Measurements from ENCODE around the gene ZFAND3.
"Not testable (repeated sequence)": the region's sequence is repeated elsewhere in the genome, so short reads cannot be mapped to it uniquely, and the experiment has no call there.

The ZFAND3 gene

GRCh38 chr6:37868447-37868825 is 48.9 kb downstream of the ZFAND3 start:
- no peak for DNase-seq (ENCODE audit: low spot score in 2 of 2)
- in situ Hi-C loops (cut with MboI; ENCODE audit: low sequenced_read_pairs), result no loop called here

DNA sequence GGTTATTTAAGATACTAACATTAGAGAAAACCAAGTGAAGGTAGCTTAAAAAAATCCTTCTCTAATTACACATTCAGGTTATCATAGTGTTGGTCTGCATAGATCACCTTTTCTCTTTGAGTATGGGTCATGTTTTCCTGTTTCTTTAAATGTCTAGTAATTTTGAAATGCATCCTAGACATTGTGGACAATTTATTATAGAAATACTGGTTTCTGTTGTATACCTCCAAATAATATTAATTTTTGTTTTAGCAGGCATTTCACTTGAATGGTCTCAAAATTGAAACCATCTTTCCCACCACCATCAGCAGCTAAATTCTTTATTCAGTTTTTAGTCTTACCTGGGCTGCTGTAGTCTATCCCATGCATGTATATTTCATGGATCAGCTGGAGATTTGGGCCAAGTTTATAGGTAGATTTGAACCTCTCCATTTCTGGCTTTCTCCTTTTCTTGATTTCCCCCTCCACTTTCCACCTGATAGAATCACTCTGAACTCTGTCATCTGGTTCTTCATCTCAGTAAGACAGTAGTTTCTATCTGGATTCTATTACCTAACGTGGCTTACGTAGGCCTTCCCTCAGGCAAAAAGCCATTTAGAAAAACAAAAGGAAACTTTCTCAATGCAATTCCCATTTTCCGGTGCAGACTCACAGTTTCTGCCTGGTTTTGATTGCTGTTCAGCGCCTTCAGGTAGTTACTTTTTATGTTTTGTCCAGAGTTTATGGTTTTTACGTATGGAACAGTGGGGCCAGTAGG is 52.3 kb downstream of the ZFAND3 start:
- Histone ChIP-seq H3K4me3 (no peak overlapping the region), H3K27me3 (ENCODE audit: low read depth) (no peaks in the 10 kb centered on the region), H3K36me3 (replicated peaks) (no peaks in the 10 kb centered on the region), H3K9me3 (no peaks in the 10 kb centered on the region), H3K4me1 (peaks cover 11% of the 10 kb centered on the region)
- no peak for DNase-seq (ENCODE audit: low spot score in 2 of 2)
- in situ Hi-C loops (cut with MboI; ENCODE audit: low sequenced_read_pairs), result no loop called here

More at GRCh38 chr6:37868447-37868825, 48.9 kb downstream of the ZFAND3 start:
- H3K36me3 ChIP-seq (replicated peaks), result no peaks in the 10 kb centered on the region
- H3K9me3 ChIP-seq, result no peaks in the 10 kb centered on the region
- H3K4me1 ChIP-seq, result 0 out of 2 replicates have a peak, but pooled peaks cover 3% of the 10 kb centered on the region
- H3K4me3 ChIP-seq, result no peak overlapping the region
- H3K27me3 ChIP-seq (ENCODE audit: low read depth), result no peaks in the 10 kb centered on the region

DNA sequence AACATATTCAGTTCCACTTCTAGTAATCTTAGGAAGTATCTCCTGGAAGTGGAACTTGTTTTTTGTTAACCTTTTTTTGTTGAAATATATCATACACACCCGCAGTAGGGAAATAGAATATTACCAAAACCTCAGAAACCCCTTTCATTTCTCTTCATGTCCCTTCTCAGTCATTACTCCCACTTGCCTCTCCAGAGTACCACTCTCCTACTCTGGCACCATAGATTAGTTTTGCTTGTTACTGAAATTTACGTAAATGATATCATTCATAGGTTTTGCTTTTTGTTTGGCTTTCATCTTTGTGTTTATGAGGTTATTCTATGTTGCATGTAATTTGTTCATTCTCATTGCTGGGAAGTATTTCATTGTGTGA is 52.8 kb downstream of the ZFAND3 start:
- Histone ChIP-seq H3K4me1 (peaks cover 16% of the 10 kb centered on the region), H3K36me3 (replicated peaks) (no peaks in the 10 kb centered on the region), H3K4me3 (no peak overlapping the region), H3K27me3 (ENCODE audit: low read depth) (no peaks in the 10 kb centered on the region), H3K9me3 (no peaks in the 10 kb centered on the region)
- in situ Hi-C loops (cut with MboI; ENCODE audit: low sequenced_read_pairs), result no loop called here
- no peak for DNase-seq (ENCODE audit: low spot score in 2 of 2)

DNA sequence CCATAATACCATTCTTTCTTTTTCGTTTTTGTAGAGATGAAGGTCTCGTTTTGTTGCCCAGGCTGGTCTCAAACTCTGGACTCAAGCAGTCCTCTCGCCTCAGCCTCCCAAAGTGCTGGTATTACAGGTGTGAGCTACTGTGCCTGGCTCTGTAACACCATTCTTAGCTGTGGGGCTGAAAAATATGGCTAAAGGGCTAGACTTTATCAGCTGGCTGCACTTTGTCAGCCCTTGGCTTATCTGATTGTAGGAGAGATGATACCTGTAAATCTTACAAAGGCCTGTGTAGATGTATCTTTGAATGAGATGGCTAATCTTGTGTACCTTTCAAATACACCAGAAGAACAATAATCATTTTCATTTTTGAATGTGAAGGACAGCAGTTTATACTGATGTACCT is 55.2 kb downstream of the ZFAND3 start:
- no peak overlapping the region for H3K4me3 ChIP-seq
- no peaks in the 10 kb centered on the region for H3K36me3 ChIP-seq (replicated peaks)
- H3K4me1 ChIP-seq, result peaks cover 16% of the 10 kb centered on the region
- no peaks in the 10 kb centered on the region for H3K9me3 ChIP-seq
- H3K27me3 ChIP-seq (ENCODE audit: low read depth), result no peaks in the 10 kb centered on the region
- in situ Hi-C loops (cut with MboI; ENCODE audit: low sequenced_read_pairs), result no loop called here
- no peak for DNase-seq (ENCODE audit: low spot score in 2 of 2)

GRCh38 chr6:37875561-37876309 is 56.2 kb downstream of the ZFAND3 start:
- H3K4me1 ChIP-seq, result peaks cover 24% of the 10 kb centered on the region
- DNase-seq (ENCODE audit: low spot score in 2 of 2), result no peak
- H3K27me3 ChIP-seq (ENCODE audit: low read depth), result no peaks in the 10 kb centered on the region
- no peaks in the 10 kb centered on the region for H3K36me3 ChIP-seq (replicated peaks)
- in situ Hi-C loops (cut with MboI; ENCODE audit: low sequenced_read_pairs), result no loop called here
- H3K9me3 ChIP-seq, result no peaks in the 10 kb centered on the region
- H3K4me3 ChIP-seq, result no peak overlapping the region

GRCh38 chr6:37876843-37877242 is 57.3 kb downstream of the ZFAND3 start:
- in situ Hi-C loops (cut with MboI; ENCODE audit: low sequenced_read_pairs), result no loop called here
- peak in 1 of 2 experiments; percentile 56 for DNase-seq (ENCODE audit: low spot score in 2 of 2)

DNA sequence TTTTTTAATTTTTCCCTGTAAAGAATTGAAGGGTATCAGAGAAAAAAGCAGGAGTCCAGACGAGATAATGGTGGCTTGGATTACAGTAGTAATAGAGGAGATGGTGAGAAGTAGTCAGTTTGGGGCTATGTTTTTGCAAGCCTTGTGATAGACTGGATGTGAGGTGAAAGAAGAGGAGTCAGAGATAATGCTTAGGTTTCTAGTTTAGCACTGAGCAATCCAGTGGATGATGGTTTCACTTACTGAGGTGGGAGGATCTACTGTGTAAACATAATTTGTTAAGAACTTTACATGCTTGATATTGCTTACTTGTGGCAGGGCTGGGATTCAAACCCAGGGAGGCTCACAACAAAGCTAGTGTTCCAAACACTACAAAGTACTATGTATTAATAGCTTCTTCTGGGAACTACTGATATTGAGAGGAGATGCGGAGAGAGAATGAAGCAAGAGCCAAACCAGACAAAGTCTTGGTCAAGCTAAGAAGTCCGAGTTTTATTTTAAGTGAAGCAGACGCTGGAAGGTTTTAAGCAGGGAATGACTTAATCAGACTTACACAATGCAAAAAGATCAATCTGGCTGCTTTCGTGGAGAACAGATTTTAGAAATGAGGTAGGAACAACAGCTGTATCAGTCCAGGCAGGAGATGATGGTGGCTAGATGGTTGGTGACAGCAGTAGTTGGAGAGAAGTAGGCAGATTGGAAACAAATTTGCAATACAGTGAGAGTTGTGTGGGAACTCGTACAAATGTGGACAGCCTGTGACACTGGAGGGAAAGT is 58.0 kb downstream of the ZFAND3 start:
- no peaks in the 10 kb centered on the region for H3K9me3 ChIP-seq
- no peaks in the 10 kb centered on the region for H3K36me3 ChIP-seq (replicated peaks)
- no peak overlapping the region for H3K4me3 ChIP-seq
- in situ Hi-C loops (cut with MboI; ENCODE audit: low sequenced_read_pairs), result no loop called here
- no peaks in the 10 kb centered on the region for H3K27me3 ChIP-seq (ENCODE audit: low read depth)
- H3K4me1 ChIP-seq, result peaks cover 42% of the 10 kb centered on the region
- DNase-seq (ENCODE audit: low spot score in 2 of 2), result no peak

More at GRCh38 chr6:37876843-37877242, 57.3 kb downstream of the ZFAND3 start:
- H3K36me3 ChIP-seq (replicated peaks), result no peaks in the 10 kb centered on the region
- H3K4me1 ChIP-seq, result peaks cover 35% of the 10 kb centered on the region
- no peaks in the 10 kb centered on the region for H3K27me3 ChIP-seq (ENCODE audit: low read depth)
- H3K4me3 ChIP-seq, result no peak overlapping the region
- H3K9me3 ChIP-seq, result no peaks in the 10 kb centered on the region

DNA sequence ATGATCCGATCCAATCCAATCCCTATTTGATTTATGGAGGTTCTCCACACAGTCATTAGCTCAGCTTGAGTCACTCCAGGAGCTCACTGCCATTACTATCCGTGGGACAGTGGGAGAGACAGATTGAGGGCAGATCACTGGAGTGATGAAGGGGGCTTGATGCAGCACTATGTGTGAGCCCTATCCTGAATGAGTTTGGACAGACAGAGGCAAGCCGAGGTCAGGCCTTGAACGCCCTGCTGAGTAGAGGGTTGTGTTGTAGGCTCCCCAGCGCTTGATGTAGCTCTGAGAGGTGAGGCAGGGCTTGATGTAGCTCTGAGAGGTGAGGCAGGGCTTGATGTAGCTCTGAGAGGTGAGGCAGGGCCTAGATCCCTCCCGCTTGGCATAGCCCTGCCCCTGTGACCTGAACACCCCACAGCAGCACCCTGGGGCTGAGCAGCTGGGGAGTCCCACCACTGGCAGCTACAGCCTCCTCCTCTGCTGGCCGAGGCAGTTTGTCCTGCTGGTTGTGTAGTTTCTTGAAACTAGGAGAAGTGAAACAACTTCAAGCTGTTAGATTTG is 58.7 kb downstream of the ZFAND3 start:
- no peaks in the 10 kb centered on the region for H3K27me3 ChIP-seq (ENCODE audit: low read depth)
- H3K4me3 ChIP-seq, result no peak overlapping the region
- peaks cover 44% of the 10 kb centered on the region for H3K4me1 ChIP-seq
- no peaks in the 10 kb centered on the region for H3K9me3 ChIP-seq
- H3K36me3 ChIP-seq (replicated peaks), result no peaks in the 10 kb centered on the region
- in situ Hi-C loops (cut with MboI; ENCODE audit: low sequenced_read_pairs), result no loop called here
- no peak for DNase-seq (ENCODE audit: low spot score in 2 of 2)

- H3K9me3 ChIP-seq; H3K4me3 ChIP-seq; in situ Hi-C loops (cut with MboI; ENCODE audit: low sequenced_read_pairs); DNase-seq (ENCODE audit: low spot score in 2 of 2); H3K36me3 ChIP-seq (replicated peaks); H3K27me3 ChIP-seq (ENCODE audit: low read depth): not testable (repeated sequence)
- H3K4me1 ChIP-seq, result peaks cover 44% of the 10 kb centered on the region
Observed at GRCh38 chr6:37880602-37881001, 61.1 kb downstream of the ZFAND3 start.

- Histone ChIP-seq H3K9me3 (no peaks in the 10 kb centered on the region), H3K4me3 (no peak overlapping the region), H3K4me1 (peaks cover 32% of the 10 kb centered on the region), H3K36me3 (replicated peaks) (no peaks in the 10 kb centered on the region), H3K27me3 (ENCODE audit: low read depth) (no peaks in the 10 kb centered on the region)
- no peak for DNase-seq (ENCODE audit: low spot score in 2 of 2)
- in situ Hi-C loops (cut with MboI; ENCODE audit: low sequenced_read_pairs), result no loop called here
Observed at GRCh38 chr6:37882292-37882691, 62.8 kb downstream of the ZFAND3 start.

DNA sequence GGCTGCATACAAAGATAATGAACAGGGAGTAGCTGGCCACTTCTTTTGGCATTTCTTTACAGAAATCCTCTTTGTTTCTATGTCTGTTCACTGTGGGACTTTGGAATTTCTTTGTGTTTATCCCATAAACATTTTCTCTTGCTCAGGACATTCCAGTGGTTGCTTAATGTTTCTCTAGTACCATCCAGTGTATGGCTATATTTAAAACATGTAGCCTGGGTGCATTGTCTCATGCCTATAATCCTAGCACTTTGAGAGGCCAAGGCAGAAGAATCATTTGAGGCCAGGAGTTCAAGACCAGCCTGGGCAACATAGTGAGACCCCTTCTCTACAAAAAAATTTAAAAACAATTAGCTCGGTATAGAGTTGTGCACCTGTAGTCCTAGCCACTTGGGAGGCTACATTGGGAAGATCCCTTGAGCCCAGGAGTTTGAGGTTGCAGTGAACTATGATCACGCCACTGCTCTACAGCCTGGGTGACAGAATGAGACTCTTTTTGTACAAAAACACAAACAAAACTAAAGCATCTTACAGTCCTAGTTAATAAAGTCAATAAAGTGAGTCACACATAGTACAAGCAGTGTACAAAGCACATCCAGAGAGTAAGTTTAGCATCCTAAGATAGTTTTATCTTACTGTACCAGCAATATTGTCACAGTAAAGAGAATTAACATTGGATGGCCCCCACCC is 63.3 kb downstream of the ZFAND3 start:
- H3K36me3 ChIP-seq (replicated peaks), result no peaks in the 10 kb centered on the region
- no peaks in the 10 kb centered on the region for H3K9me3 ChIP-seq
- peaks cover 31% of the 10 kb centered on the region for H3K4me1 ChIP-seq
- no peak overlapping the region for H3K4me3 ChIP-seq
- DNase-seq (ENCODE audit: low spot score in 2 of 2), result peak; percentile 27 to 65
- no peaks in the 10 kb centered on the region for H3K27me3 ChIP-seq (ENCODE audit: low read depth)
- in situ Hi-C loops (cut with MboI; ENCODE audit: low sequenced_read_pairs), result no loop called here

DNA sequence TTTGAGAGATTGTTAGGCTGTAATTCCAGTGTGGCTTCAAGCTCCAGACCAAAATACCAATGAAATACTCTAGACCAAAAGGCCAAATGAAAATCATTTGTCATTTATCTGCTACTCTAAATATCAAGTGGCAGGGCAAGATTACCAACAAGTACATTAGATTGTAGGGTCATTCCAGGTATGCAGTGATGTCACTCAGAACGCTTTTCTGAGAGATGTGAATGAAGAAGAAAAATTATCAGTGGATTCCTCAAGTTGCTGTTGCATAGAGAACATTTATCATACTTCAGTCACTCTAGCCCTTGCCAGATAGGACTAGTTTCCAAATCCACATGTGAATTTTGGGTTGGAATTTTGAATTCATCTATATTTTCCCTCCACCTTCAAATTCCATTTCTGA is 65.0 kb downstream of the ZFAND3 start:
- in situ Hi-C loops (cut with MboI; ENCODE audit: low sequenced_read_pairs), result no loop called here
- H3K27me3 ChIP-seq (ENCODE audit: low read depth), result no peaks in the 10 kb centered on the region
- H3K4me1 ChIP-seq, result peaks cover 30% of the 10 kb centered on the region
- H3K36me3 ChIP-seq (replicated peaks), result no peaks in the 10 kb centered on the region
- H3K4me3 ChIP-seq, result no peak overlapping the region
- no peaks in the 10 kb centered on the region for H3K9me3 ChIP-seq
- DNase-seq (ENCODE audit: low spot score in 2 of 2), result no peak

DNA sequence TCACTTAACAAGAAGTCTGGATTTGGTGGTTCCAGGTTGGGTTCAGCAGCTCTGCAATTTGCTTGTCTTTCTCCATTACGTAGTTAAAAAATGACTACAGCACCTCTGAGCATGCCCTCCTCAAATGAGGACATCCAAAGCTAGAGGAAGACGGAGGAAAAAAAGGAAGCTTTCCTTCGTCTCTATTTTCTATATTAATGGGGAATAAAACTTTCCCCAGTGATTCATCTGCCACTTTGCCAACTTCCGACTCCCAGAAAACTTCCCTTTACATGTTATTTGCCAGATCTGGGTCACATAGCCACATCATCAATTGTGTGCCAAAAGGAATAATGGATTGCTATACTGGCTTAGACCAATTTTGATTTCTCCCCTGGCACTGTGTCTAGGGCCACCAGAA is 69.5 kb downstream of the ZFAND3 start:
- Histone ChIP-seq H3K4me3 (no peak overlapping the region), H3K36me3 (replicated peaks) (no peaks in the 10 kb centered on the region), H3K9me3 (no peaks in the 10 kb centered on the region), H3K27me3 (ENCODE audit: low read depth) (no peaks in the 10 kb centered on the region), H3K4me1 (no peaks in the 10 kb centered on the region)
- in situ Hi-C loops (cut with MboI; ENCODE audit: low sequenced_read_pairs), result no loop called here
- DNase-seq (ENCODE audit: low spot score in 2 of 2), result no peak
